Ascending aorta (tissue), 2 donors: ENCODE results near the gene SEPTIN3. TPM values are rescaled to one million over a fixed set of nuclear protein-coding genes. Genes with fewer than 3 reads are reported as not detected.

Experiments
- DNase-seq, 2 donors: peaks; one replicate each; pipeline ENCODE4 v3.0.0-alpha.2; 2019; ENCODE audit warnings: low spot score in 2 of 2
- H3K27ac ChIP-seq, 2 donors: fragments of 200-600 bp; sonication (generic); one replicate each; pipeline ENCODE4 v1.5.1; 2016 to 2017; ENCODE audit warnings: mild to moderate bottlenecking in 1 of 2
- H3K27me3 ChIP-seq: fragments of 200-600 bp; sonication (generic); one replicate; pipeline ENCODE4 v1.5.1; 2017
- H3K36me3 ChIP-seq, 2 donors: fragments of 200-600 bp; sonication (generic); one replicate each; pipeline ENCODE4 v1.5.1; 2016
- H3K4me1 ChIP-seq, 2 donors: fragments of 200-600 bp; sonication (generic); one replicate each; pipeline ENCODE4 v1.5.1; 2016 to 2017; ENCODE audit warnings: mild to moderate bottlenecking in 1 of 2
- H3K4me3 ChIP-seq, 2 donors: fragments of 200-600 bp; sonication (generic); one replicate each; pipeline ENCODE4 v1.5.1; 2016 to 2017; ENCODE audit warnings: mild to moderate bottlenecking in 1 of 2
- H3K9me3 ChIP-seq, 2 donors: fragments of 200-600 bp; sonication (generic); one replicate each; pipeline ENCODE4 v1.5.1; 2016
- intact Hi-C: fragments of 100-400 bp; cut with DNase I; formaldehyde crosslinking; loops from one replicate; pipeline ENCODE4 v1.15.1; 2023
- total RNA-seq: library from RNA; depleted of rRNA; stranded (reverse); fragments of >200 nt; gene quantifications from one replicate; pipeline ENCODE4 v1.1.0, GENCODE V29; 2016
- TF ChIP-seq, protein P1 (sequence below), 3 experiments: fragments of 200-600 bp in 2 of 3; fragments of 450-650 bp in 1 of 3; sonication (generic) in 2 of 3; IDR thresholded peaks; one replicate each; pipeline ENCODE4 v1.5.1; 2016 to 2019; ENCODE audit warnings: antibody characterized with exemption in 3 of 3, mild to moderate bottlenecking in 1 of 3, moderate library complexity in 1 of 3

SEPTIN3 gene
- total RNA-seq, 1 donor from 2014 or later = not detected

- Histone ChIP-seq H3K36me3 (no peaks in the 10 kb centered on the region), H3K27me3 (peaks cover 5% of the 10 kb centered on the region), H3K9me3 (no peaks in the 10 kb centered on the region), H3K4me3 (no peak overlapping the region), H3K27ac (no peak overlapping the region), H3K4me1 (no peaks in the 10 kb centered on the region)
- DNase-seq = no peak
- intact Hi-C loops = no loop called here
- TF ChIP-seq, protein P1, sequence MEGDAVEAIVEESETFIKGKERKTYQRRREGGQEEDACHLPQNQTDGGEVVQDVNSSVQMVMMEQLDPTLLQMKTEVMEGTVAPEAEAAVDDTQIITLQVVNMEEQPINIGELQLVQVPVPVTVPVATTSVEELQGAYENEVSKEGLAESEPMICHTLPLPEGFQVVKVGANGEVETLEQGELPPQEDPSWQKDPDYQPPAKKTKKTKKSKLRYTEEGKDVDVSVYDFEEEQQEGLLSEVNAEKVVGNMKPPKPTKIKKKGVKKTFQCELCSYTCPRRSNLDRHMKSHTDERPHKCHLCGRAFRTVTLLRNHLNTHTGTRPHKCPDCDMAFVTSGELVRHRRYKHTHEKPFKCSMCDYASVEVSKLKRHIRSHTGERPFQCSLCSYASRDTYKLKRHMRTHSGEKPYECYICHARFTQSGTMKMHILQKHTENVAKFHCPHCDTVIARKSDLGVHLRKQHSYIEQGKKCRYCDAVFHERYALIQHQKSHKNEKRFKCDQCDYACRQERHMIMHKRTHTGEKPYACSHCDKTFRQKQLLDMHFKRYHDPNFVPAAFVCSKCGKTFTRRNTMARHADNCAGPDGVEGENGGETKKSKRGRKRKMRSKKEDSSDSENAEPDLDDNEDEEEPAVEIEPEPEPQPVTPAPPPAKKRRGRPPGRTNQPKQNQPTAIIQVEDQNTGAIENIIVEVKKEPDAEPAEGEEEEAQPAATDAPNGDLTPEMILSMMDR (IDR thresholded peaks at IDR 0.05) = no peak
Measured at GRCh38 chr22:41931701-41932269, 37.5 kb upstream of the SEPTIN3 start.

GRCh38 chr22:41932353-41932752, 36.9 kb upstream of the SEPTIN3 start:
- intact Hi-C loops = no loop called here
- Histone ChIP-seq H3K4me1 (no peaks in the 10 kb centered on the region), H3K4me3 (no peak overlapping the region), H3K9me3 (no peaks in the 10 kb centered on the region), H3K36me3 (no peaks in the 10 kb centered on the region), H3K27ac (no peak overlapping the region), H3K27me3 (no peaks in the 10 kb centered on the region)
- TF ChIP-seq, protein P1 (IDR thresholded peaks at IDR 0.05) = no peak
- no peak for DNase-seq

DNA sequence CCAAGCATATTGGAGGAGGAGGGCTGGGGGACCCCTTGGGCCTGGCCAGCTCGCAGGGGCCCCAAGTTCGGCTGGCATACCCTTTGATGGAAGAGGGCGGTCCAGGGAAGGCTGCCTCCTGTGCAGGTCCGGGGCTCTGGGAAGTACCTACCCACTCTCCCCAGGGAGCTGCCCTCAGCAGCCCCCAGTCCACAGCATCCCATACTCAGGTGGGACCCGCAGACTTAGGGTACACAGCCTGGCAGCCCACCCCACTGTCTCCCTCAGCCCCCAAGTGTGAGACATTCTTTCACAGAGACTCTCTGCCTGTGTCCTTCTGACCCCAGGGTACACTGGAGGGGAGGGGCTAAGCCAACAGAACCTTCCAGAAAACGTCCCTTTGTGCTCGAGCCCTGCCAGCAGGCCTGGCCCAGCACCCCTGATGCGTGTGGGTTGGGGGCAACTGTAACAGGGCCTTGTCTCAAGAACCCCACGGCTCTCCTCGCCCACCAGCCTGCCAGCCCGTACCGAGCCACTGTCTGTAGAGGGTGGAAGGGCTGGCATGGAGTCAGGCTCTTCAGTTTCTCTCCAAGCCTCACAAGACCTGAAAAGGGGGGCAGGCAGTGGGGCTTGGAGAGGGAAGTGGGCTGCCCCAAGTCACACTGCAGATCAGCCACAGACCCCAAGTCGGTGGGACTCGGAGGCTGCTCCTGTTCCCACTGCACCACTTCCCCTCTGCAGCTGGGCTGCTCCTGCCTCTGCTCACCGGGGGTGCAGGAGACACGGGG, 35.6 kb upstream of the SEPTIN3 start:
- no peak for DNase-seq
- Histone ChIP-seq H3K27ac (no peak overlapping the region), H3K4me1 (no peaks in the 10 kb centered on the region), H3K36me3 (no peaks in the 10 kb centered on the region), H3K4me3 (no peak overlapping the region), H3K27me3 (no peaks in the 10 kb centered on the region), H3K9me3 (no peaks in the 10 kb centered on the region)
- TF ChIP-seq, protein P1 (IDR thresholded peaks at IDR 0.05) = no peak
- intact Hi-C loops = no loop called here

DNA sequence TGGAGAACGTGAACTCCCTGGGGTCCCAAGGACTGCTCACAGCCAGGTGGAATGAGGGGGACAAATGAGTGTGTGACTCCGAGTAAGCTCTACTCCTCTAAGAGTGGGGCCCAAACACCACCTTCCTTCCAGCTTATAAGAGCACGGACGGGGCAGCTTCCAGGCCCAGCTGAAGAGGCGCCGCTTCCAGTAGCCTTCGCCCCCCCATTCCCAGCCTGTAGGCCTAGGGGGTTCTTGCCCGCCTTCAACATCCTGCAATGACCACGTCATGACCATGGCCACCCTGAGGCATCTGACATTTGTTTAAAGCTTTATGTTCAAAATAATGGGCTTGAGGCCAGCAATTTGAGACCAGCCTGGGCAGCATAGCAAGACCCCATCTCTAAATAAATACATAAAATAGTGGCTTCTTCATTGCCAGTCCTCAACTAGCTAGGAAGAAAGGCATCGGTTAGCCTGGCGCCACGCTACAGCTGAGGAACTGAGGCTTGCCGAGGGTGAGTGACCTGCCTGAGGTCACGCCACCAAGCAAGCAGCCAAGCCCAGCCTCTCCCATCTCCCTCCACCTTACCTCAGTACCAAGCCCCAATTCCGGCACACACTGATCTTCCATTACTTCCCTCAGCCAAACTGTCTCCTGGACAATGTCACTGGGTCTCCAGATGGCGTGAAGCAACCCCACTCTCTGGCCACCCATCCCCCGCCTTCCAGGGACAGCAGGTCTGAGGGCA, 34.8 kb upstream of the SEPTIN3 start:
- Histone ChIP-seq H3K4me3 (no peak overlapping the region), H3K36me3 (no peaks in the 10 kb centered on the region), H3K4me1 (no peaks in the 10 kb centered on the region), H3K9me3 (no peaks in the 10 kb centered on the region), H3K27ac (no peak overlapping the region), H3K27me3 (no peaks in the 10 kb centered on the region)
- TF ChIP-seq, protein P1 (IDR thresholded peaks at IDR 0.05) = no peak
- DNase-seq = peak in 1 of 2 donors; percentile 56
- intact Hi-C loops = no loop called here

- no peaks in the 10 kb centered on the region for H3K27me3 ChIP-seq
- H3K27ac ChIP-seq = no peak overlapping the region
- TF ChIP-seq, protein P1 (IDR thresholded peaks at IDR 0.05) = no peak
- no peak overlapping the region for H3K4me3 ChIP-seq
- no peak for DNase-seq
- H3K4me1 ChIP-seq = no peaks in the 10 kb centered on the region
- intact Hi-C loops = no loop called here
- H3K9me3 ChIP-seq = no peaks in the 10 kb centered on the region
- no peaks in the 10 kb centered on the region for H3K36me3 ChIP-seq
Measured at GRCh38 chr22:41935015-41935351, 34.3 kb upstream of the SEPTIN3 start.
